Stomach (tissue), 9 donors: ENCODE results near the gene MAP2K2. TPM values are rescaled to one million over a fixed set of nuclear protein-coding genes. Genes with fewer than 3 reads are reported as not detected.

Source experiments
- DNase-seq, 2 donors: peaks; one replicate each; pipeline versions ENCODE4 v3.0.0 to v3.0.0-alpha.2; 2013 to 2019
- H3K27ac ChIP-seq, 5 donors: fragments of 200-600 bp in 4 of 5; sonication (generic) in 4 of 5; one replicate each; pipeline ENCODE4 v1.5.1; 2013 to 2019; ENCODE audit warnings: mild to moderate bottlenecking in 1 of 5, moderate library complexity in 1 of 5
- H3K27me3 ChIP-seq, 3 donors: fragments of 200-600 bp; sonication (generic); one replicate each; pipeline ENCODE4 v1.5.1; 2017 to 2019; ENCODE audit warnings: mixed run types in 1 of 3
- H3K36me3 ChIP-seq, 4 donors: fragments of 200-600 bp; sonication (generic); 1 replicate in 3 of 4; 2 replicates in 1 of 4; pipeline ENCODE4 v1.5.1; 2016 to 2019
- H3K4me1 ChIP-seq, 4 donors: fragments of 200-600 bp; sonication (generic); one replicate each; pipeline ENCODE4 v1.5.1; 2016 to 2019
- H3K4me3 ChIP-seq, 4 donors: fragments of 200-600 bp; sonication (generic) in 3 of 4; one replicate each; pipeline ENCODE4 v1.5.1; 2016 to 2019; ENCODE audit warnings: mild to moderate bottlenecking in 1 of 4
- H3K9me3 ChIP-seq, 4 donors: fragments of 200-600 bp; sonication (generic); one replicate each; pipeline ENCODE4 v1.5.1; 2016 to 2019
- EP300 ChIP-seq: sonication (generic); formaldehyde crosslinking; IDR thresholded peaks from one replicate; pipeline ENCODE4 v1.6.1; 2017; ENCODE audit warnings: antibody characterized with exemption
- POLR2A ChIP-seq, 4 donors: fragments of 450-650 bp; IDR thresholded peaks; one replicate each; pipeline ENCODE4 v1.6.1; 2016; ENCODE audit warnings: antibody characterized with exemption in 4 of 4, control low read depth in 2 of 4, mild to moderate bottlenecking in 1 of 4, moderate library complexity in 1 of 4
- POLR2AphosphoS5 ChIP-seq, 3 donors: sonication (generic); formaldehyde crosslinking; IDR thresholded peaks; one replicate each; pipeline ENCODE4 v1.6.1; 2016; ENCODE audit warnings: antibody characterized with exemption in 3 of 3
- WGBS, 5 donors: extraction: QIAGEN DNeasy Blood & Tissue Kit in 3 of 5; methylation state at CpG; one replicate each; pipeline versions ENCODE4 v1.1.5 to v1.1.7; 2013 to 2018; 5-methylcytosine and 5-hydroxymethylcytosine counted together
- intact Hi-C: fragments of 100-400 bp; cut with DNase I; formaldehyde crosslinking; loops from one replicate; pipeline ENCODE4 v1.15.1; 2023; ENCODE audit warnings: low total_unique reads
- polyA plus RNA-seq, 3 donors: library from polyadenylated mRNA; stranded (reverse); fragments of 200-250 nt; gene quantifications; one replicate each; pipeline ENCODE4 v1.2.3, GENCODE V29; 2013
- total RNA-seq, 5 donors: library from RNA; depleted of rRNA; stranded (reverse); fragments of >200 nt; gene quantifications; one replicate each; pipeline versions ENCODE4 v1.1.0 to v1.2.3, GENCODE V29; 2014 to 2016
- TF ChIP-seq, protein P1 (sequence below), 7 experiments: fragments of 450-650 bp in 4 of 7; fragments of 200-600 bp in 3 of 7; sonication (generic) in 3 of 7; IDR thresholded peaks; one replicate each; pipeline ENCODE4 v1.5.1; 2016 to 2019; ENCODE audit warnings: antibody characterized with exemption in 7 of 7, control low read depth in 2 of 7, mild to moderate bottlenecking in 1 of 7
- donor health status: healthy with polysubstance abuse.
- donor health status: Bipolar disorder and iron deficiency.
- donor health status: healthy.

The MAP2K2 gene
- total and polyA plus RNA-seq, 8 donors = 53.4 to 447 (median 116) TPM

DNA sequence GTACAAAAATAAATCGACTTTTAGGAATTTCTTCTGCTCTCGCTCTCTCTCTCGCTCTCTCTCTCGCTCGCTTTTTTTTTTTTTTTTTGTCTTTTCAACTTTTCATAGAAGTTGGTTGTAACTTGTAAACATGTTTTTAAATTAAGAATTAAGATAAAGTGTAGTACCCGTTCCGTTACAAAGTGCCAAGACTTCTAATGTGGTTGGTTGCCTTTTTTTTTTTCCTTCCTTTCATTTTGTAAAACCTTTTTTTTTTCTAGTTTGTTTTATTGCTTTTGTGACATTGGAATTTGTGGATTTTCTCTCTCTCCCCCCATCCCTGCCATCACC lies 77.6 kb downstream of the MAP2K2 start:
- intact Hi-C loops = no loop called here
- no peak for DNase-seq
- peaks cover 32 to 86% (median 66%) of the 10 kb centered on the region in 4 donors for H3K4me1 ChIP-seq
- no peak overlapping the region for H3K4me3 ChIP-seq
- 75 to 82% (median 79%) methylated on average over 7 of the region's 7 CpGs for WGBS, 5 donors
- H3K27ac ChIP-seq = no peak overlapping the region
- no peaks in the 10 kb centered on the region for H3K9me3 ChIP-seq
- no peaks in the 10 kb centered on the region for H3K27me3 ChIP-seq
- peaks cover 36 to 83% (median 74%) of the 10 kb centered on the region in 4 donors for H3K36me3 ChIP-seq
- TF ChIP-seq POLR2A (IDR thresholded peaks at IDR 0.05) (no peak), POLR2AphosphoS5 (IDR thresholded peaks at IDR 0.05) (no peak), EP300 (no peak)
- TF ChIP-seq, protein P1, sequence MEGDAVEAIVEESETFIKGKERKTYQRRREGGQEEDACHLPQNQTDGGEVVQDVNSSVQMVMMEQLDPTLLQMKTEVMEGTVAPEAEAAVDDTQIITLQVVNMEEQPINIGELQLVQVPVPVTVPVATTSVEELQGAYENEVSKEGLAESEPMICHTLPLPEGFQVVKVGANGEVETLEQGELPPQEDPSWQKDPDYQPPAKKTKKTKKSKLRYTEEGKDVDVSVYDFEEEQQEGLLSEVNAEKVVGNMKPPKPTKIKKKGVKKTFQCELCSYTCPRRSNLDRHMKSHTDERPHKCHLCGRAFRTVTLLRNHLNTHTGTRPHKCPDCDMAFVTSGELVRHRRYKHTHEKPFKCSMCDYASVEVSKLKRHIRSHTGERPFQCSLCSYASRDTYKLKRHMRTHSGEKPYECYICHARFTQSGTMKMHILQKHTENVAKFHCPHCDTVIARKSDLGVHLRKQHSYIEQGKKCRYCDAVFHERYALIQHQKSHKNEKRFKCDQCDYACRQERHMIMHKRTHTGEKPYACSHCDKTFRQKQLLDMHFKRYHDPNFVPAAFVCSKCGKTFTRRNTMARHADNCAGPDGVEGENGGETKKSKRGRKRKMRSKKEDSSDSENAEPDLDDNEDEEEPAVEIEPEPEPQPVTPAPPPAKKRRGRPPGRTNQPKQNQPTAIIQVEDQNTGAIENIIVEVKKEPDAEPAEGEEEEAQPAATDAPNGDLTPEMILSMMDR (IDR thresholded peaks at IDR 0.05) = no peak

DNA sequence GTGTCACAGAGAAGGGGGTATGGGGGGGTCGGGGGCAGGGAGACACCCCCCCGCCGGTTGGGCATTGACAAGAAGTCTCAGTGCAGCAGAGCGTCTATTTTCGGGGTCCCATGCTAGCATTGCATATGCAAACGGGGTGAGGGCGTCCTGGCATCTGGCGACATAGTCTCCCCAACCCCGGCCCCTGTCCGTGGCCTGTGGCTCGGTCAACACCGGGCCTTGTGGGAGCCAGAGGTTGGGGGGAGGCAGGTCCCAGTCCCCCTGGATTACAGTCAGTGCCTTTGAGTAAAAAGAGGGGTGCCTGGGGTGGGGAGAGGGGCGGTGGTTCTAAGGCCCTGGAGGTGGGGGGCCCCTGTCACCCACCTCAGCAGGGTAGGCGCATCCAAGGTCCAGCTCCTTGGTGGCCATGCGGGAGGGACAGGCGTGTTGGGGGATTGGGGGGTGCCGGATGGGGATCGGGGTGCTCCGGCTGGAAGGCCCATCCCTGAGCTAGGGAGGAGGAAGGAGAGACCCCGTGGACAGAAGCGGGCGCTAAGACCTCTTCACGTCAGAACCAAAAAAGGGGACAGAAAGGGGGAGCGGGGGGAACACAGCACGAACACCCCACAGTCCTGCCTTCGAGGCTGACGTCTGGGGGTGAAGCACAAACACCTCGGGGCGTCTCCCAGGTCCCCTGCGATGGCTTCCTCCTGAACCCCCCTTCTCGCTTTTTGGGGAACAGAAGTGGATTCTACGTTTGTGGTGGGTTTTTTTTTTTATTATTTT lies 78.1 kb downstream of the MAP2K2 start:
- intact Hi-C loops = no loop called here
- no peak for DNase-seq
- Histone ChIP-seq H3K36me3 (peaks cover 36 to 83% (median 74%) of the 10 kb centered on the region in 4 donors), H3K9me3 (no peaks in the 10 kb centered on the region), H3K27me3 (no peaks in the 10 kb centered on the region), H3K4me3 (no peak overlapping the region), H3K4me1 (peaks cover 31 to 81% (median 61%) of the 10 kb centered on the region in 4 donors), H3K27ac (peak overlapping the region in 3 of 5 donors; percentile 9 to 34 (median 14))
- 84 to 88% (median 88%) methylated on average over 25 to 32 of the region's 32 CpGs for WGBS, 5 donors
- TF ChIP-seq EP300 = no peak
- no peak for TF ChIP-seq POLR2AphosphoS5 (IDR thresholded peaks at IDR 0.05)
- TF ChIP-seq, protein P1 (IDR thresholded peaks at IDR 0.05) = no peak
- no peak for TF ChIP-seq POLR2A (IDR thresholded peaks at IDR 0.05)

DNA sequence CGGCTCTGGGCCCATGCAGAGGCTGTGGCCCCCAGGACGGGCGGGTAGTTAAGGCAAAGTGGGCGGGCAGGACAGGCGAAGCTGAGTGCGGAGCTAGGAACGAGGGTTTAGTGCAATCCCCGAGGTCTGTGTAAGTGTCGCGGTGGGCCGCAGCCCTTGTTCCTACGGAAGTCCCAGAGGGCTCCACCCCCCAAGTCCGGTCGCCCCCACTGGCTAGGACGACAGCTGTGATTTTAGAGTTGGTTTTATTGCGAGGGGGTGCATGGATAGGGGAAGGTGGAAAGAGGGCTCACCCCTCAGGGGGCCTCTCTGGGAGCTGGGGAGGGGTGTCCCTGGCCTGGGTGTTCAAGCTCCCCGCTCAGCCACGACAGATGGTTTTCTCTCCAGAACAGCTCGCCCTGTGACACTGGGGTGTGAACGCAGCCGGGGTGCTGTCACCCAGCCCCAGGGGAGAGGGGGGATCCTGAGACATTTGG lies 78.9 kb downstream of the MAP2K2 start:
- no peak overlapping the region for H3K4me3 ChIP-seq
- H3K4me1 ChIP-seq = peaks cover 31 to 74% (median 56%) of the 10 kb centered on the region in 4 donors
- H3K9me3 ChIP-seq = no peaks in the 10 kb centered on the region
- no peak for DNase-seq
- WGBS, 5 donors = 51 to 76% (median 61%) methylated on average over 21 of the region's 21 CpGs
- H3K27me3 ChIP-seq = no peaks in the 10 kb centered on the region
- H3K27ac ChIP-seq = peak overlapping the region in 3 of 5 donors; percentile 9 to 34 (median 14)
- H3K36me3 ChIP-seq = peaks cover 31 to 76% (median 69%) of the 10 kb centered on the region in 4 donors
- intact Hi-C loops = no loop called here
- TF ChIP-seq, protein P1 (IDR thresholded peaks at IDR 0.05) = no peak
- no peak for TF ChIP-seq EP300

DNA sequence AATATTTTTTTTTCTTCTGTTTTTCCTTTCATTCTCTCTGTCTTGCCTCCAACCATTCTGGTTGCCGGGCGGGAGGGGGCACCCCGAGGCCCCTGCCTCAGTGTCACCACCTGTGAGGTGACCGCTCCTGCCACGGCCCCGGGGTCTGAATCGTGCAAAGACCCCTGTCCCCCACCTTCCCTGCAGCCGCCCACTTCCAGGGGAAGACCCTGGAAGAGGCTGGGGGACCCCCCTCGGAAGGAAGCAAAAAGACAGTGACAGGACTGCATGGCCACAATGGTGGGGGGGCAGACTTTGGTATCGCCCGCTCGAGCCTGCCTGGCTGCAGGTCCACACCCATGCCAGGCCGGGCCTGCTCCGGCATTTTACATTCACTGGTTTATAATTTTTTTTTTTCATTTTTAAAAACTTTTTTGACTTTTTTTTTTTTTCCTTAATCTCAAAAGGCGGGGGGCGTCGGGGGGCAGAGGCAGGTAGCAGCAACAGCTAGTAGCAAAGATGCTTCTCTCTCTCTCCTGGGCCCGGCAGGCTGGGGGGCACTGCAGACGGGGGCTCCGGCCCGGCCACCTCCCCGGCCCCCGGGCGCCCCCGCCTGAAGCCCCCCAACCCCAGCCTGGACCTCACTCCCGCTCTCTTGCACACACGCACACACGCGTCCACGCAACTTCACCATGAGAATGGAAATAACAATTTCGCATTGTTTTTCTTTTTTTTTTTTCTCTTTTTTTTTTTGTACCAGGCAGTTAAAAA lies 79.8 kb downstream of the MAP2K2 start:
- intact Hi-C loops = no loop called here
- H3K4me1 ChIP-seq = peaks cover 24 to 70% (median 52%) of the 10 kb centered on the region in 4 donors
- H3K36me3 ChIP-seq = peaks cover 31 to 67% (median 60%) of the 10 kb centered on the region in 4 donors
- WGBS, 5 donors = 60 to 81% (median 71%) methylated on average over 31 of the region's 31 CpGs
- DNase-seq = peak in 1 of 2 donors; percentile 21
- H3K9me3 ChIP-seq = no peaks in the 10 kb centered on the region
- H3K4me3 ChIP-seq = no peak overlapping the region
- H3K27me3 ChIP-seq = no peaks in the 10 kb centered on the region
- TF ChIP-seq EP300 (no peak), POLR2AphosphoS5 (IDR thresholded peaks at IDR 0.05) (no peak), POLR2A (IDR thresholded peaks at IDR 0.05) (no peak)
- TF ChIP-seq, protein P1 (IDR thresholded peaks at IDR 0.05) = no peak
- H3K27ac ChIP-seq = peak overlapping the region; percentile 1 to 85 (median 67)
